GM12864 (cell line): ENCODE results near the gene BEND5.

Source experiments
- DNase-seq: peaks from one replicate; pipeline ENCODE4 v3.0.0-alpha.2; 2011; ENCODE audit warnings: low read depth
- H3K4me3 ChIP-seq: 2 replicates; pipeline ENCODE4 v1.5.1; 2011; ENCODE audit warnings: mild to moderate bottlenecking, low read depth, low read length, control low read depth
- CTCF ChIP-seq: IDR thresholded peaks from 2 replicates; pipeline ENCODE4 v1.5.1; 2011; ENCODE audit warnings: low read depth, mild to moderate bottlenecking, moderate library complexity, low read length, control low read depth, inconsistent platforms; ENCODE audit errors: missing control alignments

The BEND5 gene

GRCh38 chr1:48687282-48688045 is 89.2 kb downstream of the BEND5 start:
- no peak overlapping the region for H3K4me3 ChIP-seq
- DNase-seq = no peak
- TF ChIP-seq CTCF = no peak

GRCh38 chr1:48686159-48686558 is 90.5 kb downstream of the BEND5 start:
- no peak for DNase-seq
- no peak for TF ChIP-seq CTCF
- no peak overlapping the region for H3K4me3 ChIP-seq

- no peak overlapping the region for H3K4me3 ChIP-seq
- no peak for TF ChIP-seq CTCF
- no peak for DNase-seq
Observed at GRCh38 chr1:48684381-48684780, 92.3 kb downstream of the BEND5 start.

- H3K4me3 ChIP-seq = no peak overlapping the region
- no peak for TF ChIP-seq CTCF
- no peak for DNase-seq
Observed at GRCh38 chr1:48683839-48684238, 92.9 kb downstream of the BEND5 start.

GRCh38 chr1:48681476-48682305 is 95.0 kb downstream of the BEND5 start:
- H3K4me3 ChIP-seq = no peak overlapping the region
- DNase-seq = no peak
- no peak for TF ChIP-seq CTCF

GRCh38 chr1:48680411-48681035 is 96.2 kb downstream of the BEND5 start:
- no peak overlapping the region for H3K4me3 ChIP-seq
- no peak for TF ChIP-seq CTCF
- DNase-seq = no peak
